ENCODE results near the gene ZFAND2A. TPM values are rescaled to one million over a fixed set of nuclear protein-coding genes. Genes with fewer than 3 reads are reported as not detected.
A peak's percentile ranks its signal among the peaks of the same experiment; 100 is the strongest.
"Not testable (repeated sequence)": the region's sequence is repeated elsewhere in the genome, so short reads cannot be mapped to it uniquely, and the experiment has no call there.

Gene ZFAND2A
- total RNA-seq, 1 donor from 2014 or later, result 14.1 TPM

DNA sequence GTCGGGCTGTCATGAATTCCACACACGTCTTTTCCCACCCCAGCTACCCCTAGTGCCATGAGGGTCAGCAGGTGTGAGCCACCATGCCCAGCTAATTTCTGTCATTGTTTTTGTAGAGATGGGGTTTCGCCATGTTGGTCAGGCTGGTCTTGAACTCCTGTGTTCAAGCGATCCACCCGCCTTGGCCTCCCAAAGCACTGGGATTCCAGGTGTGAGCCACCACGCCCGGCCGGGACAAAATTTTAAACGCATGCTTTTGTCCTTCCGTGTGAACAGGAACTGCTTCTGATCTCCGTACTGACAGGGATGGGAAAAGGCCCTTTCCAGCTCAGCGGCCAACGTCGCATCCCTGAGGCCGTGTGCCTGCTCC is 15.6 kb upstream of the ZFAND2A start:
- DNase-seq (ENCODE audit: low read depth in 2 of 2), result no peak

DNA sequence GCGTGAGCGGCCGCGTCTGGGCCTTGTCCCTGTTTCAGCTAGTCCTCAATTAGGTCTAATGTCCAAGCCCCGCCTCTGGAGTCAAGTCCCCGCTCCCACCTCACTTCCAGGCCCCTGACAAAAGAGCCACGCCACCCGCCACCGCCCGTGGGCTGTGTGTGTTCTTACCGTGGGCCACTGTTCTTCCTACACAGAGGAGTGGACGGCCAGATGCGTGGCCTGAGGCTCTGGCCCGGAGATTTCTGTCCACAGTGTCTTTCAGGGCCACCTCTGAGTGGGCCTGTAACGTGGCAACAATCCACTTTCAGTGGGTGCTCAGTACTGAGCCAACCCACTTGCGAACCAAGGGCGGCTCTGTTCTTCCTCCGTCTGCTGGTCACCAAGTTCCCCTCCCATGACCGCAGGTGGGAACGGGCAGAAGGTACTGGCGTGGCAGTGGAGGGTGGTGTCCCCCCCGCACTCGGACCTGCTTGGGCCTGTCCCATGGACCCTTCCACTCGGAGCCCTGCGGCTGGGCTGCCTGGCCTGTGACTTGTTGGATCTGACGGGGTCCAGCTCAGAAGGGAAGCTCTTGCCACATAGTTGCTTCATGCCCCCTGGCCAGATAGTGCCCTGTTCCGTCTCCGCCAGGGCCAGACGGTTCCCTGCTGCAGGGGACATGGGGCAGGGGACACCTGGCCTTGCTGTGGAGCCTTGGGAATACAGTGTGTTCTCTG is 15.0 kb upstream of the ZFAND2A start:
- no peak for DNase-seq (ENCODE audit: low read depth in 2 of 2)

DNA sequence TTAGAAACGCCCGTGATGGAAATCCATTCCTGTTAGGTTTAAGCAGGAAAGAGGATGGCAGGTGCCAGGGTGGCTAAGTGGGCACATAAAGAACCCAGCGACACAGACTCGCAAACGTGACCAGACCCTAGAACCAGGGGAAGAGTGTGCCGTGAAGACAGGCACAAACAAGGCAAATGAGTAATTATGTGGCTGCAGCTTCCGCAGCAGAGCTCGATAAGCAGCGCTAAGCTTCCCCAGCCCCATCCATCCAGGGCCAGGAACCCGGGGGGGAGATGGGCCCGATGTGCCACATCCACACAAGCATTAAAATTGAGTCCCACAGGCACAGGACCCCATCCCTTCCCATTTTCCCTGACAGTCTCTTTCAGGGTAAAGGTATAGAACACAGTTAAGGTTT is 14.0 kb upstream of the ZFAND2A start:
- no peak for DNase-seq (ENCODE audit: low read depth in 2 of 2)

DNA sequence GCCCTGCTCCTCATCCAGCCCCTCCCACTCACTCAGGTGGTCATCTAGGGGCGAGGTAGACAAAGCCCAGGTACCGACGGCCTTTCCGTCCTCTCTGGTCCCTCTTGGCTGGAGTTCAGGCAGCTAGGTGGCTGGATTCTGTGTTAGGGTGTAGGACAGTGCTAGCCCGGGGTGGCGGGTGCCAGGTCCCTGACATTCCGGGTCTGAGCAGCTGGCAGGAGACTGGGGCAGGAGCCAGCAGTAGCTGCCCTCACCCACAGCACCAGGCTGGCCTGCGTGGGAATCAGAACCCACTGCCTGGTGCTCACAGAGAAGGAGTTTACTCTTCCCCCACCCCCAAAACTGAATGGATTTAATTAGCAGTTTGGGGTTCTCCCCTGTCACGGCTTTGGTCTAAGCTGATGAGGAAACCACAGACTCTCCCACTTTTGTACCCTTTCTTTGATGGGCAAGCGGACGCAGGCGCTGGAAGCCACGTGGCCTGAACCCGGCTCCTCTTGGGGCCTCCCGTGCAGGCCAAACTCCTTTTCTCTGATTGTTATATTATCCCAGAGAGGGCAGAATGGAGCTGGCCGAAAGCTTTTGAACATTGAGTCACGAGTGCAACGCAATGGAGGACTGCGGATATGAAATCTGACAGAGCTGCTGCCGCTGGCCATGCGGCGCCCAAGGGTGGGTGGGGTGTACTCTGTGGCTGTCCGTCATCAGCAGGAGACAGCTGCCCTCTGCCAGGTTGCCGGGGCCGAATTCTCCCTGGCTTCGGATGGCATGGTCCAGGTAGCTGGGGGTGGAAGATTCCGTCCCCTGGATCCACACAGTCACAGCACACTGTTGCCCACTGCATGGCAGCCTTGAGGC is 12.9 kb upstream of the ZFAND2A start:
- DNase-seq (ENCODE audit: low read depth in 2 of 2), result no peak

DNA sequence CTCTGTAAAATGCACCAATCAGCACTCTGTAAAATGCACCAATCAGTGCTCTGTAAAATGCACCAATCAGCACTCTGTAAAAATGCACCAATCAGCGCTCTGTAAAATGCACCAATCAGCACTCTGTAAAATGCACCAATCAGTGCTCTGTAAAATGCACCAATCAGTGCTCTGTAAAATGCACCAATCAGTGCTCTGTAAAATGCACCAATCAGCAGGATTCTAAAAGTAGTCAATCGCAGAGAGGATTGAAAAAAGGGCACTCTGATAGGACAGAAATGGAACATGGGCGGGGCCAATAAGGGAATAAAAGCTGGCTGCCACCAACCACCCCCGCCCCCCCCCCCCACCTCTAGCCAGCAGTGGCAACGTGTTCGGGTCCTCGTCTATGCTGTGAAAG is 11.5 kb upstream of the ZFAND2A start:
- not testable (repeated sequence) for DNase-seq (ENCODE audit: low read depth in 2 of 2)

DNA sequence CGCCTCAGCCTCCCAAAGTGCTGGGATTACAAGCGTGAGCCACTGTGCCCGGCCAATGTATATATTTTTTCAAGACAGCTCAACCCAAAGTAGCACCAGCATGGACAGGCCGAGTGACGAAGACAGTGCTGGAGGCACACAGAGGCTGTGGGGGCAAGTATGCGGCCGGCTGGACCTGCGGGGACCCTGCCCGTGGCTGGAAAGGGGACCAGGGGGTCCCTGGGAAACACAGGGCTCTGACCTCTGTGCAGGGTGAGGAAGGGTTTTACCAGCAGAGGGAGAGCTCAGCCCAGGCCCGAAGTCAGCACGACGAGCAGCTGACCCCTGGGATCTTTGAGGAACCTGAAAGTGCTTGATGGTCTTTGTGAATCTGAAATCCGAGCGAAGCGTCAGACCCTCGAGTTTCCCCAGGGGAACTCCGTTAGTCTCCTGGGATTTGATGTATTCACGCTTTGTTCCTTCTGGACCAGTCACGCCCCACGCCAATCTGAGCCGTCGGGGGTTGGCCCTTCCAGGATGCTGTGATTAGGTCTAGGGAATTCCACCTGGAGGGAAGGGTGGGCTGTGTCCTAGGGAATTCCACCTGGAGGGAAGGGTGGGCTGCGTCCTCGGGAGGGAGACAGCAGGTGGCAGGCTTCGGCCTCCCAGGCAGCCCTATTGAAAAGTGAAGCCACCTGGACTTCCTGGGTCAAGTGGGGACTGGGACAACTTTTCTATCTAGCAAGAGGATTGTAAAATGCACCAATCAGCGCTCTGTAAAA is 10.9 kb upstream of the ZFAND2A start:
- DNase-seq (ENCODE audit: low read depth in 2 of 2), result no peak

DNA sequence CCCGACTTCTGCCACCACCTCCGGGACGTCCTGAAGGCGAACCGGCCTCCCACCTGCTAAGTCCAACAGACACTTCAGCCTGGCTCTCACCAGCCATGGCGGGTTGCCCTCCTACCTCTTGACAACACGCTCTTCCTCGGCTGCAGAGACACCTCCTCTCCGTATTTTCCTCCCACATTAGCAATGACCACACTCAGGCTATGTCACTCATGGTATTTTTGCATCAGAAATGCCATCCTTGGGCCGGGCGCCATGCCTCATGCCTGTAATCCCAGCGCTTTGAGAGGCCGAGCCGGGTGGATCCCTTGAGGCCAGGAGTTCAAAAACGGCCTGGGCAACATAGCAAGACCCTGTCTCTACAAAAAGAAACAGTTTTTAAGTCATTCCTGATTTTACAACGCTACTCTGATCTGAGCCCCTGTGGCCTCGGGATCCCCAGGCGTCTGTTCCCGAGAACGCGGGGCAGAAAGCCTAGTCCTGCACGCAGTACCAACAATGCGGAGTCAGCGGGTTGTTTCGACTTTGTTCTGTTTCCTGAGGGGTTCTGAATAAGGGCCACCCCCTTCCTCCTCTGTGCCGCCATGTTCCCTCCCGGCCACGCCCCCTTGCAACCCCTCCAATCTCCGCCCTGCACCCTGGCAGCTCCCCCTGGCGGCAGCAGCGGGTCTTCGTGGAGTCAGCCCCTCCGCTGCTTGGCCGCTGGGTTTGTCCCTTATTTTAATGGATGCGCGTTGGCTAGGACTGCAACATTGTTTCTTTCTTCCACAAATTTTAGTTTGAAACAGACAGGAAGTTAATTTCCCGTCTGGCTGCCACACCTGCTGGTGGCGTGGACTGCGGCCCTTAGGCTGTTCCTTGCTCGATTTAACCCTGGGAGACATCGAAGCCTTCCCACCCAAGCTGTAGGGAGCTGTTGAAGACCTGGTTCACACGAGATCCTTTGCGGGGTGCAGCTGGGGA is 9.7 kb upstream of the ZFAND2A start:
- peak; percentile 88 to 92 for DNase-seq (ENCODE audit: low read depth in 2 of 2)

DNA sequence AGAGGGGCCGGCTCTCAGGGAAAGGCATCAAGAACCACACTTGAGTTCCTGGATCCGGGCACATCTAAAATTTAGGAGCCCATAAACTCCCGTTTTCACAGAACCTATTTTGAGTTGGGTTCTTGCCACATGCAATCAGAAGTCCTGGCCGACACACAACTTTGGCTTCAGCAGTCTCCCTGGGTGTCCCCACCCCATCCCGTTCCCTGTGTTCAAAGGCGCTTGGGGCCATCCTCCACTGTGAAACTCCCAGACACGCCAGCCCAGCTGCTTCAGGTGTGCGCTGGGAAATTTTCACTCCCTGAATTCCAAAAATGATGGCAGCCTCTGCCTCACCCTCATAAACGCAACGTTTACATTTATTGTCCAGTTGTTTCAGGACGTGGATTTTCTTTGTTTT is 8.4 kb upstream of the ZFAND2A start:
- no peak for DNase-seq (ENCODE audit: low read depth in 2 of 2)

DNA sequence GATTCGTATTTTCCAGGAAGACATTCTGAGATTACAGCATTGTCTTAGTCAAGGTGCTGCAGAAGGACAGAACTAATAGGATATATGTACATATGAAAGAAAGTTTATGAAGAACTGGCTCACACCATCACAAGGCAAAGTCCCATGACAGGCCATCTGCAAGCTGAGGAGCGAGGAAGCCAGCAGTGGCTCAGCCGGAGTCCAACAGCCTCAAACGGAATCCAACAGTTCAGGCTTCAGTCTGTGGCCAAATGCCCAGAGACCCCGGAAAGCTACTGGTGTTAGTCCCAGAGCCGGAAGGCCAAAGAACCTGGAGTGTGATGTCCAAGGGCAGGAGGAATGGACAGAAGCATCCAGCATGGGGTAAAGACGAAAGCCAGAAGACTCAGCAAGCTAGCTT is 4.4 kb upstream of the ZFAND2A start:
- no peak for DNase-seq (ENCODE audit: low read depth in 2 of 2)

DNA sequence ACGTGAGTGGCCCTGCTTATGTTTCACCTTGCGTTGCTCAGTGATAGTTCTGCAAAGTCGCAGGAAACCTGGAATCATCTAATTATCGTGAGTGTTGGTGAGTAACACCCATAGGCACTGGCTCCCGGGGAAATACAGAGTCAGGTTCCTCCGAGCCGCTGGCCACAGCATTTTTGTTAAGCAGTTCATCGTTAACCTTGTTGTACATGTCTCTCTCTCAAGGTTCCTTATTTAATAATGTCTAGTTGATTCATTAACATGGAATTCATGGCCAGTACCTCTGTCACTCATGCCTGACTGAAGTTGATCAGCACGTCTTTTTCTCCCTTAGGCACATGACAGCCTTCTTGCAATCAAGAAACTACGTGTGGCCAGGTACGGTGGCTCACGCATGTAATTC is 3.1 kb upstream of the ZFAND2A start:
- DNase-seq (ENCODE audit: low read depth in 2 of 2), result no peak

DNA sequence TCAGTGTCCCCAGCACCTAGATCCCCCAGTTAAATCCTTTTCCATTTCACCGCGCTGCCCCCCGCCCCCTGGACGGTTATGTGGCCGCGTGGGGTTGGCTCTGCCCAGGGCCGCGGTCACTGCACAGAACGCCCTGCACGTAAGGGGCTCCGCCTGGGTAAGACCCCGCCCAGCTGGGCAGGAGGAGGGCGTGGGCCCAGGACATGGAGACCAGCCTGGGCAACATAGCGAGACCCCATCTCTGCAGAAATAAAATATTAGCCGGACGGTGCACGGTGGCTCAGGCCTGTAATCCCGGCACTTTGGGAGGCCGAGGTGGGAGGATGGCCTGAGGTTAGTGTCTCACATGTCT is 650 bp upstream of the ZFAND2A start:
- peak in 1 of 2 donors; percentile 66 for DNase-seq (ENCODE audit: low read depth in 2 of 2)

DNA sequence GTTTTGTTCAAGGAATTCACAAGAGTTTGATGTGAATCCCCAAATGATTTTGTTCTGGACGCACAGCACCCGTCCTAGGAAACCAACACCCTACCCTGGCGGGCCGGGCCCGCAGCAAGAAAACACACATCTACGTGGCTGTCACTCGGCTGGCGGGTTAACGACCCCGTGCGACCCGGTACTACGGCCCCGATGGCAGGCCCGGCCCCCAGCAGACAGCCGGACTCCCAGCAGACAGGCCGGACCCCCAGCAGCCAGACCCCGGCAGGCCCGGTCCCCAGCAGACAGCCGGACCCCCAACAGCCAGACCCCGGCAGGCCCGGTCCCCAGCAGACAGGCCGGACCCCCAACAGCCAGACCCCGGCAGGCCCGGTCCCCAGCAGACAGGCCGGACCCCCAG is 765 bp downstream of the ZFAND2A start:
- not testable (repeated sequence) for DNase-seq (ENCODE audit: low read depth in 2 of 2)

DNA sequence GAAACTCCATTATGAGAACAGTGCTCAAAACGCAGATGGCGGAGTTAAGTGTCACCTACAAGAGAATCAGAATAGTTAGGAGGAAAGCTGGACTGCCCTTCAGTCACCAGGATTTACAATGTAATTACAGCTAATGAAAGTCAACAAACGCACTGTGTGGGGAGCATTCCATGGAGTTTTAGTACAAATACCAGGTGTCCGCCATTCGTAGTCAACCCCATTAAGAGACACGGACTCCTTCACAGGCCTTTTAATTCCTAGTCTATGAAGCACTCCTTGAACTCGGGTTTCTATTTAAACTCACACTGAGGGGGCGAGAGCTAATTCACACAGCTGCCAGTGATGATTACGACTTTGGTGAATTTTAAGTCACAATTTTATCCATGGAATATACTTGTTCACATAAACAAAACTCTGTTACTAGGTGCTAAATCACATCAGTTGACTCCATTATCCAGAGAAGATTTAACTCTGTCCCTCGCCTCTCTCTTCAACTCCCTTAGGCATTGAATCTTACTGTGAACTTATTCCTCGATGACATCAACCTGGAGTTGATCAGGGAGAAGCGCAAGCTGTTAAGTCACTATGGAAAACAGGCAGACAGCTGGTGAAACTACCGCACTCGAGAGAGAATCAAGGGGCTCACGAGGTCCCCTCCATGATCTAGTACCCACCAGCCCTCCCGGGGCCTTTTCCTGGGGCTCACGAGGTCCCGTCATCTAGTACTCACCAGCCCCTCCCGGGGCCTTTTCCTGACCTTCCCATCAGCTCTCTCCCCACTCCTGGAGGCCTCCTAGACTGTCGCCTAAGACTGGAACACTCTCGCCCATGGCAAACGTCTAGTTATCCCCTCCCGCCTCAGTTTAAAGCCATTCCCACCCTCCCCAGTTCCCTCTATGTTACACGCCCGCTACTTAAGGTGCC is 1.5 kb downstream of the ZFAND2A start:
- no peak for DNase-seq (ENCODE audit: low read depth in 2 of 2)

DNA sequence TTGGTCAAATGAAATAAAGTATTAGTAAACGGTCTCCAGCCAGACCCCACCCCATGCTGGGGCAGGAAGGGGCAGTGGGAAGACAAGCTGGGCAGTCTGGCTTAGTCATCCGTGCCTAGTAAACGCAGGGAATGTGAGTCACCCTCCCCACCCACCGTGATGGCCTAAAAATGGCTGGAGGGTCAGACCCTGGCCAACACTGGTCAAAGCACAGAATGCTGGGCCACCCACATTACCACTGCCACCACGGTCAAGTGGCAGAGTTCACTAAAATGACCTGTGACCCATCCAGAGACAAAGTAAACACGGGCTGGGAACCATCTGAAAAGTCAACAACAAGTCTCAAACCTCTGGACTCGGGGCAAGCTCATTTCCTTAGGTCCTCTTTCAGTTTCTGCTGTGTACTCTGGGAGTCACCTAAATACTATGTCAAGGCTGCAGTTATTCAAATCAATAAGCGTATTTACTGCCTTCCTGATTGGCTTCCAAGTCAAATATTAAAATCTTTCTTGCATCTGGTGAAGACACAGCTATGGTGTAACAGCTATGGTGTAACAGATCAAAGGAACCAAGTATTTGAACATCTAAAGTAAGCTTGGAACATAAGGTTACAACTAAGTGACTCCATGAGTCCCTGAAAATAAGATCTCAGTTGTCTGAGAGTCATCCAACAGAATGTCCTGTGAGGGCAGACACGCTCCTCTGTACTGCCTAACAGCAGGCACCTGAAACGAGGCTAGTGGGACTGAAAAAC is 3.0 kb downstream of the ZFAND2A start:
- DNase-seq (ENCODE audit: low read depth in 2 of 2), result peak; percentile 38 to 71

DNA sequence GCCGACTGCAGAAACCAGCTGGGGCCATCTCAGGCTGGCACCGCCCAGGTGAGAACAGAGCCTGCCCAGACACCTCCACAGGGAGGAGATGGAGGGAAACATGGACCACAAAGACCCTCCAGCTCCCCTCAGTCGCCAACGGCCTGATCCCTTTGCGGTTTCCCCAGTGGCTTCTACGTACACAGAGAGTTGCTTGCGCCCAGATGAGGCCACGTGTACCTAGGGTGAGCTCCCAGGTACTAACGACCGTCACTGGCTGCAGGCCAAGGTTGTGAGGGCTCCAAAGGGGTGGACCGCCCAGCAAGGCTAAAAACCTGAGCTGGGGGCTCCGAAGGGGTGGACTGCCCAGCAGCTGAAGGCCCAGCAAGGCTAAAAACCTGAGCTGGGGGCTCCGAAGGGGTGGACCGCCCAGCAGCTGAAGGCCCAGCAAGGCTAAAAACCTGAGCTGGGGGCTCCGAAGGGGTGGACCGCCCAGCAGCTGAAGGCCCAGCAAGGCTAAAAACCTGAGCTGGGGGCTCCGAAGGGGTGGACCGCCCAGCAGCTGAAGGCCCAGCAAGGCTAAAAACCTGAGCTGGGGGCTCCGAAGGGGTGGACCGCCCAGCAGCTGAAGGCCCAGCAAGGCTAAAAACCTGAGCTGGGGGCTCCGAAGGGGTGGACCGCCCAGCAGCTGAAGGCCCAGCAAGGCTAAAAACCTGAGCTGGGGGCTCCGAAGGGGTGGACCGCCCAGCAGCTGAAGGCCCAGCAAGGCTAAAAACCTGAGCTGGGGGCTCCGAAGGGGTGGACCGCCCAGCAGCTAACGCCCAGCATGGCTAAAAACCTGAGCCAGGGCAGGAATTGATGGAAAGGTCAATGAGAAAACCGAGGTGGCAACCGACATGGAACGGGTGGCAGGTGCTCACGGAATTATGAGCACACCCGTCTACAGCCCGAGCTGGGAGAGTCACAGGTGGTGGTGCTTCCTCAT is 3.9 kb downstream of the ZFAND2A start:
- not testable (repeated sequence) for DNase-seq (ENCODE audit: low read depth in 2 of 2)

DNA sequence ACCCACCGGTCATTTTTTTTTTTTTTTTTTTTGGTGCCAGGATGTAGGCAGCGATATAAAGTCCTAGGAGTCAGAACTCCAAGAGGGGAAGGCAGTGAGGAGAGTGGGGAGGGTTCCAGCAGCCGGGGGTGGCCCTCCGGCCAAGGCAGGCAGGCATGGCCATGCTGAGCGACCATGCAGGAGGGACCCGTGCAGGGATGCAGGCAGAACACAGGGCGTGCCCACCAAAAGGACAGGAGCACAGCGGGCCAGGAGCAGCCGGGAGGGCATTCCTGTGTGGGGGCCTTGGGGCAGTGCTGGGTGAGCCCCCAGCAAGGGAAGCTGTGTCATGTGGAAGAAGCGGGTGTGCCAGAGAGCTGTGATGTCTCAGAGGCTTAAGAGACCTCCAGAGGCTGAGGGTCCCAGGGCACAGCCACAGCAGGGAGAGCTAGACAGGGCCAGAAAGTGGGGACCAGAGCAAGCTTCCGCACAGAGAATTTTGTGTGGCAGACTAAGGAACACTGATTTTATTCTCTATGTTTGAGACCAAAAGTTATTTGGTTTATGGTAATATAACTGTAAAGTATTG is 5.7 kb downstream of the ZFAND2A start:
- no peak for DNase-seq (ENCODE audit: low read depth in 2 of 2)

DNA sequence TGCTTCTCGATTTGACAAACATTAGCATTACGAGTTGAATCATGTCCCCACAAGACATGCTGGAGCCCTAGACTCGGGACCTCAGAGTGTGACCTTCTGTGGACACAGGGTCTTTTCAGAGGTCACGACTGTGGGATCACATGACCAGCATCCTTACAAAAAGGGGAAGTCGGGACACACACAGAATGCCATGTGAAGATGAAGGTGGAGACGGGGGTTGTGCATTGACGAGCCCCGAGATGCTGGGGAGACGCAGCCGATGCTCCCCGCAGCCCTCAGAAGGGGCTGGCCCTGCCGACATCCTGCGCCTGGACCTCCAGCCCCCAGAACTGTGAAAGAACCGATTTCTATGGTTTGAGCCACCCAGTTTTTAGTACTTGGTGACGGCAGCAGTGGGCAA is 7.5 kb downstream of the ZFAND2A start:
- DNase-seq (ENCODE audit: low read depth in 2 of 2), result no peak
